ENCODE results near the gene CCDC112.

- TF ChIP-seq CTCF (IDR thresholded peaks at IDR 0.05; ENCODE audit: low read length) (no peak), EZH2 (IDR thresholded peaks at IDR 0.05; ENCODE audit: borderline replicate concordance, low read length) (no peak)
Measured at GRCh38 chr5:115337882-115338281, 41.4 kb upstream of the CCDC112 start.
